OCI-LY7 (cell line): Measurements from ENCODE around the gene FGD3. TPM values are rescaled to one million over a fixed set of nuclear protein-coding genes. Genes with fewer than 3 reads are reported as not detected.
"Not testable (repeated sequence)": the region's sequence is repeated elsewhere in the genome, so short reads cannot be mapped to it uniquely, and the experiment has no call there.

Source experiments
- BruUV-seq: library from RNA; stranded (reverse); fragments of 400-500 nt; replicated peaks from 2 replicates; lab custom pipeline; 2021; lab: Mats Ljungman, UMichigan
- CTCF ChIA-PET: fragments of 300-600 bp; sonication (Branson Sonifier 250); formaldehyde crosslinking; loops from one replicate; lab custom pipeline; 2022; ENCODE audit warnings: antibody characterized with exemption; ENCODE audit not compliant: unreplicated experiment; lab: Charles Lee
- POLR2A ChIA-PET: fragments of 300-600 bp; sonication (Branson Sonifier 250); formaldehyde crosslinking; loops from one replicate; lab custom pipeline; 2022; ENCODE audit warnings: antibody characterized with exemption; lab: Charles Lee
- DNase-seq: peaks from one replicate; pipeline ENCODE4 v3.0.0-alpha.2; 2015; ENCODE audit warnings: low spot score
- H2AFZ ChIP-seq: fragments of 200-600 bp; sonication (generic), shearing (Covaris generic); 2 replicates; pipeline ENCODE4 v1.6.1; 2014; ENCODE audit warnings: mild to moderate bottlenecking, antibody characterized with exemption, low read length, moderate library complexity
- H3K27ac ChIP-seq: fragments of 200-600 bp; sonication (generic); 2 replicates; pipeline ENCODE4 v1.5.1; 2014; ENCODE audit warnings: mixed run types, low read depth, mild to moderate bottlenecking, moderate library complexity, low read length, inconsistent platforms; ENCODE audit not compliant: poor library complexity, severe bottlenecking
- H3K36me3 ChIP-seq: fragments of 200-600 bp; sonication (generic); 2 replicates; pipeline ENCODE4 v1.6.1; 2014; ENCODE audit warnings: mild to moderate bottlenecking, antibody characterized with exemption, low read length, moderate library complexity, mixed read lengths; ENCODE audit not compliant: insufficient read depth
- H3K4me1 ChIP-seq: fragments of 200-600 bp; sonication (generic); 2 replicates; pipeline ENCODE4 v1.5.1; 2014; ENCODE audit warnings: mild to moderate bottlenecking, low read length; ENCODE audit not compliant: insufficient read depth, poor library complexity, severe bottlenecking
- H3K4me2 ChIP-seq: fragments of 200-600 bp; sonication (generic); 2 replicates; pipeline ENCODE4 v1.6.1; 2014; ENCODE audit warnings: mild to moderate bottlenecking, low read length
- H3K4me3 ChIP-seq: fragments of 200-600 bp; sonication (generic); 2 replicates; pipeline ENCODE4 v1.5.1; 2014; ENCODE audit warnings: mild to moderate bottlenecking, low read depth, low read length; ENCODE audit not compliant: poor library complexity, severe bottlenecking
- H3K79me2 ChIP-seq: fragments of 200-600 bp; sonication (generic); 2 replicates; pipeline ENCODE4 v1.6.1; 2016; ENCODE audit warnings: low read depth, mild to moderate bottlenecking, low read length, moderate library complexity, mixed read lengths; ENCODE audit not compliant: insufficient read depth
- H3K9me2 ChIP-seq: fragments of 200-600 bp; sonication (generic); 2 replicates; pipeline ENCODE4 v1.6.1; 2016; ENCODE audit warnings: mild to moderate bottlenecking, low read length, mixed read lengths; ENCODE audit not compliant: insufficient read depth
- H3K9me3 ChIP-seq: fragments of 200-600 bp; sonication (generic); 2 replicates; pipeline ENCODE4 v1.6.1; 2014; ENCODE audit warnings: mild to moderate bottlenecking, mixed run types, low read length, mixed read lengths
- H4K20me1 ChIP-seq: fragments of 200-600 bp; sonication (generic); 2 replicates; pipeline ENCODE4 v1.6.1; 2014; ENCODE audit warnings: mild to moderate bottlenecking, antibody characterized with exemption, low read length, moderate library complexity, mixed read lengths; ENCODE audit not compliant: insufficient read depth
- EZH2phosphoT487 ChIP-seq: fragments of 200-600 bp; sonication (generic); IDR thresholded peaks from 2 replicates; pipeline ENCODE4 v1.6.1; 2018; ENCODE audit warnings: low read depth, borderline replicate concordance, mild to moderate bottlenecking, mixed run types, antibody characterized with exemption, low read length, moderate library complexity, mixed read lengths
- intact Hi-C: fragments of 100-400 bp; cut with micrococcal nuclease; formaldehyde crosslinking; loops from one replicate; pipeline ENCODE4 v1.10.0; 2022; ENCODE audit not compliant: unreplicated experiment
- total RNA-seq, 2 experiments: library from RNA; depleted of rRNA in 1 of 2; stranded (reverse); fragments of >200 nt in 1 of 2; shearing (Covaris generic) in 1 of 2; gene quantifications; 2 replicates each; pipeline ENCODE4 v1.2.3, GENCODE V29; 2014 to 2022
- TF ChIP-seq, protein P1 (sequence below): fragments of 200-600 bp; sonication (generic); conservative IDR thresholded peaks from 2 replicates; pipeline ENCODE4 v1.5.1; 2014; ENCODE audit warnings: mild to moderate bottlenecking, antibody characterized with exemption, low read length, moderate library complexity, mixed read lengths

The FGD3 gene
- total RNA-seq, 2 experiments from 2014 or later = 22.1 to 22.9 TPM

DNA sequence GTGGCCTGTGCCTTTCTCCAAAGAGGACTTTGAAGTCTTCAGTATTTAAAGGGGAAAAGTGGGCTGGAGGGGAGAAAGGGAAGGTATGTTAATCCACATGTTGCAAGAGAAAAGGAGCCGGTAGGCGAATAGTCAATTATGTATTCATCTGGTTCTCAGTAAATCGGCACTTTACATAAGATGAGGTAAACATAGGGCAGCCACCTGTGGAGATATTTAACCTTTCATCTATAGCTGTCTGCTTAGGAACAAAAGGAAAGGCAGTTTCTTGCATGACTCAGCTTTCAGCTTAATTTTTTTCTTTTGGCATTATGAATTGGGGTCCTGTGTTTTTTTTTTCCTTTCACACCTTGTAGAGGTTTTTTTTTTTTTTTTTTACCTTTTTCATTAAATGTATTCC is 42.2 kb downstream of the FGD3 start:
- DNase-seq = no peak
- H3K4me3 ChIP-seq = no peak overlapping the region
- no peak overlapping the region for H3K27ac ChIP-seq
- H3K4me1 ChIP-seq = no peaks in the 10 kb centered on the region
- no peak for TF ChIP-seq EZH2phosphoT487
- TF ChIP-seq, protein P1, sequence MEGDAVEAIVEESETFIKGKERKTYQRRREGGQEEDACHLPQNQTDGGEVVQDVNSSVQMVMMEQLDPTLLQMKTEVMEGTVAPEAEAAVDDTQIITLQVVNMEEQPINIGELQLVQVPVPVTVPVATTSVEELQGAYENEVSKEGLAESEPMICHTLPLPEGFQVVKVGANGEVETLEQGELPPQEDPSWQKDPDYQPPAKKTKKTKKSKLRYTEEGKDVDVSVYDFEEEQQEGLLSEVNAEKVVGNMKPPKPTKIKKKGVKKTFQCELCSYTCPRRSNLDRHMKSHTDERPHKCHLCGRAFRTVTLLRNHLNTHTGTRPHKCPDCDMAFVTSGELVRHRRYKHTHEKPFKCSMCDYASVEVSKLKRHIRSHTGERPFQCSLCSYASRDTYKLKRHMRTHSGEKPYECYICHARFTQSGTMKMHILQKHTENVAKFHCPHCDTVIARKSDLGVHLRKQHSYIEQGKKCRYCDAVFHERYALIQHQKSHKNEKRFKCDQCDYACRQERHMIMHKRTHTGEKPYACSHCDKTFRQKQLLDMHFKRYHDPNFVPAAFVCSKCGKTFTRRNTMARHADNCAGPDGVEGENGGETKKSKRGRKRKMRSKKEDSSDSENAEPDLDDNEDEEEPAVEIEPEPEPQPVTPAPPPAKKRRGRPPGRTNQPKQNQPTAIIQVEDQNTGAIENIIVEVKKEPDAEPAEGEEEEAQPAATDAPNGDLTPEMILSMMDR = no peak
- H3K4me2 ChIP-seq = no peak overlapping the region
- H3K79me2 ChIP-seq = no peaks in the 10 kb centered on the region
- no peak overlapping the region for H2AFZ ChIP-seq
- no TSS peak for BruUV-seq
- H3K9me3 ChIP-seq = peaks cover 8% of the 10 kb centered on the region
- no peaks in the 10 kb centered on the region for H3K9me2 ChIP-seq
- intact Hi-C loops = no loop called here
- POLR2A ChIA-PET = interaction anchor here (0.6 to 0.7 kb wide), 3 partner anchors 10 to 119 kb away, joined by 3 to 4 read pairs (median 3); no protein-coding TSS in a partner anchor
- CTCF ChIA-PET = no interaction called here
- no peaks in the 10 kb centered on the region for H4K20me1 ChIP-seq
- peaks cover 41% of the 10 kb centered on the region for H3K36me3 ChIP-seq

DNA sequence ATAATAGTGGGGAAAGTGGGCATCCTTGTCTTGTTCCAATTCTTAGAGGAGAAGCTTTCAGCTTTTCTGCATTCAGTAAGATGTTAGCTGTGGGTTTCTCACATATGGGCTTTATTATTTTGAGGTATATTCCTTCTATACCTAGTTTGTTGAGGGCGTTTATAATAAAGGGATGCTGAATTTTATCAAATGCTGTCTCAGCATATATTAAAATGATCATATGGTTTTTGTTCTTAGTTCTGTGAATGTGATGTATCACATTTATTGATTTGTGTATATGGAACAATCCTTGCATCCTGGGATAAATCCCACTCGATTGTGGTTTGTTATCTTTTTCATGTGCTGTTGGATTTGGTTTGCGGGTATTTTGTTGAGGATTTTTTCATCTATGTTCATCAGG is 43.1 kb downstream of the FGD3 start:
- Histone ChIP-seq H3K36me3 (peaks cover 33% of the 10 kb centered on the region), H3K4me1 (no peaks in the 10 kb centered on the region), H2AFZ (no peak overlapping the region), H3K9me2 (no peaks in the 10 kb centered on the region), H4K20me1 (no peaks in the 10 kb centered on the region), H3K4me3 (no peak overlapping the region), H3K4me2 (no peak overlapping the region), H3K9me3 (no peaks in the 10 kb centered on the region), H3K79me2 (no peaks in the 10 kb centered on the region), H3K27ac (no peak overlapping the region)
- ChIA-PET POLR2A (interaction anchor here (1.0 kb wide), 1 partner anchor 10 kb away, joined by 6 read pairs; no protein-coding TSS in a partner anchor), CTCF (no interaction called here)
- DNase-seq = no peak
- no TSS peak for BruUV-seq
- intact Hi-C loops = no loop called here
- no peak for TF ChIP-seq EZH2phosphoT487
- TF ChIP-seq, protein P1 = no peak

DNA sequence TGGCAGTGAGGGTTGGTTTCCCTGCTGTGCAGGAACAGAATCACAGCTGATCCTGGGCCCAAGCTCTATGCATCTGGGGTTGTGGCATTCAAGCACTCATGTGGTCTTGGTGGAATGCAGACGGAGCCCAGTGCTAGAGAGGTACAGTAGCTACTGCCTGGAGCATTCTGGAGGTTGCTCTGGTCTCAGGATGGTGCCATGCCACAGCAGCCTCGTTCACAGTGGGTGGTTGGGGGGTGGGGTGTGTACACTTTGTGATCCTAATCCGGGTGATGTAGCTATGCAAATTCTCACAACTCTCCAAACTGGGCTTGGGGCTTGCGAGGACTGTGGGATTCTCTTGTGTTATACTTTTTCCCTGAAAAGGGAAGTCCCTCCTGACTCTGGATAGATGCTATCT is 45.2 kb downstream of the FGD3 start:
- Histone ChIP-seq H3K4me3 (no peak overlapping the region), H3K4me1 (no peaks in the 10 kb centered on the region), H3K4me2 (no peak overlapping the region), H3K9me3 (no peaks in the 10 kb centered on the region), H3K27ac (no peak overlapping the region), H3K9me2 (no peaks in the 10 kb centered on the region), H3K79me2 (no peaks in the 10 kb centered on the region), H3K36me3 (peaks cover 16% of the 10 kb centered on the region; the same call in 1 of the 2 replicates), H4K20me1 (no peaks in the 10 kb centered on the region), H2AFZ (no peak overlapping the region)
- BruUV-seq = no TSS peak
- no peak for DNase-seq
- no peak for TF ChIP-seq EZH2phosphoT487
- TF ChIP-seq, protein P1 = no peak
- POLR2A ChIA-PET = no interaction called here
- CTCF ChIA-PET = no interaction called here
- intact Hi-C loops = no loop called here

DNA sequence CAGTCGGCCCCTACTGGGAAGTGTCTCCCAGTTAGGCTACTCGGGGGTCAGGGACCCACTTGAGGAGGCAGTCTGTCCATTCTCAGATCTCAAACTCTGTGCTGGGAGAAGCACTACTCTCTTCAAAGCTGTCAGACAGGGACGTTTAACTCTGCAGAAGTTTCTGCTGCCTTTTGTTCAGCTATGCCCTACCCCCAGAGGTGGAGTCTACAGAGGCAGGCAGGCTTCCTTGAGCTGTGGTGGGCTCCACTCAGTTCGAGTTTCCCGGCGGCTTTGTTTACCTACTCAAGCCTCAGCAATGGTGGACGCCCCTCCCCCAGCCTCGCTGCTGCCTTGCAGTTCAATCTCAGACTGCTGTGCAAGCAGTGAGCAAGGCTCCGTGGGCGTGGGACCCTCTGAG is 51.5 kb downstream of the FGD3 start:
- H4K20me1 ChIP-seq, intact Hi-C loops, BruUV-seq, H2AFZ ChIP-seq, DNase-seq, H3K4me1 ChIP-seq, H3K36me3 ChIP-seq, H3K4me3 ChIP-seq, CTCF ChIA-PET, H3K79me2 ChIP-seq, H3K9me2 ChIP-seq, H3K27ac ChIP-seq, H3K4me2 ChIP-seq: not testable (repeated sequence)
- peaks cover 14% of the 10 kb centered on the region for H3K9me3 ChIP-seq
- POLR2A ChIA-PET = interaction anchor here (0.6 to 0.7 kb wide), 5 partner anchors 9 to 170 kb away, joined by 3 to 6 read pairs (median 4); partner anchors contain the start of gene CARD19
